ENCODE data around the gene TRPM5.
"Not testable (repeated sequence)": the region's sequence is repeated elsewhere in the genome, so short reads cannot be mapped to it uniquely, and the experiment has no call there.

TRPM5 gene

GRCh38 chr11:2443881-2444820 is at the start of gene TRPM5:
Gene TRPM5, minus strand, starts transcription at chr11:2444514. Its CDS starts 21,478 bp downstream, at chr11:2423036.
- no peak for DNase-seq (ENCODE audit: low spot score)

- no peak for DNase-seq (ENCODE audit: low spot score)
Measured at GRCh38 chr11:2489083-2489482, 44.8 kb upstream of the TRPM5 start.

GRCh38 chr11:2488004-2488403 is 43.7 kb upstream of the TRPM5 start:
- no peak for DNase-seq (ENCODE audit: low spot score)

GRCh38 chr11:2484576-2485125 is 40.3 kb upstream of the TRPM5 start:
- no peak for DNase-seq (ENCODE audit: low spot score)

GRCh38 chr11:2483426-2483825 is 39.1 kb upstream of the TRPM5 start:
- no peak for DNase-seq (ENCODE audit: low spot score)

GRCh38 chr11:2482745-2483144 is 38.4 kb upstream of the TRPM5 start:
- DNase-seq (ENCODE audit: low spot score): no peak

GRCh38 chr11:2482204-2482603 is 37.9 kb upstream of the TRPM5 start:
- no peak for DNase-seq (ENCODE audit: low spot score)

- DNase-seq (ENCODE audit: low spot score): no peak
Measured at GRCh38 chr11:2481253-2481652, 36.9 kb upstream of the TRPM5 start.

GRCh38 chr11:2480874-2481220 is 36.5 kb upstream of the TRPM5 start:
- DNase-seq (ENCODE audit: low spot score): no peak

GRCh38 chr11:2480067-2480873 is 36.0 kb upstream of the TRPM5 start:
- DNase-seq (ENCODE audit: low spot score): not testable (repeated sequence)

GRCh38 chr11:2477936-2478335 is 33.6 kb upstream of the TRPM5 start:
- DNase-seq (ENCODE audit: low spot score): no peak

GRCh38 chr11:2477254-2477653 is 32.9 kb upstream of the TRPM5 start:
- no peak for DNase-seq (ENCODE audit: low spot score)

GRCh38 chr11:2475136-2475918 is 31.0 kb upstream of the TRPM5 start:
- DNase-seq (ENCODE audit: low spot score): no peak

GRCh38 chr11:2474059-2474901 is 30.0 kb upstream of the TRPM5 start:
- no peak for DNase-seq (ENCODE audit: low spot score)

- no peak for DNase-seq (ENCODE audit: low spot score)
Measured at GRCh38 chr11:2473361-2474058, 29.2 kb upstream of the TRPM5 start.

GRCh38 chr11:2472428-2473186 is 28.3 kb upstream of the TRPM5 start:
- no peak for DNase-seq (ENCODE audit: low spot score)

- no peak for DNase-seq (ENCODE audit: low spot score)
Measured at GRCh38 chr11:2471804-2472096, 27.4 kb upstream of the TRPM5 start.

GRCh38 chr11:2471048-2471803 is 26.9 kb upstream of the TRPM5 start:
- DNase-seq (ENCODE audit: low spot score): no peak

- DNase-seq (ENCODE audit: low spot score): no peak
Measured at GRCh38 chr11:2470495-2470894, 26.2 kb upstream of the TRPM5 start.

All from AG08396 (cell line).